ENCODE data around the gene GALNTL6. TPM values are rescaled to one million over a fixed set of nuclear protein-coding genes. Genes with fewer than 3 reads are reported as not detected.

Gene GALNTL6
- total RNA-seq, 1 experiment from 2014 or later, result not detected

- Histone ChIP-seq H3K79me1 (ENCODE audit: insufficient read depth, low read depth, low read length, poor library complexity, severe bottlenecking) (no peaks in the 10 kb centered on the region), H2AFZ (ENCODE audit: low read length) (no peak overlapping the region), H2BK20ac (ENCODE audit: low read depth, low read length, poor library complexity, severe bottlenecking) (no peak overlapping the region), H3K9me3 (ENCODE audit: control insufficient read depth, low read depth, low read length) (no peaks in the 10 kb centered on the region), H3K4ac (ENCODE audit: low read depth, low read length) (no peak overlapping the region), H3K18ac (ENCODE audit: insufficient read length, low read depth, low read length) (no peak overlapping the region), H3K4me2 (ENCODE audit: insufficient read depth, insufficient read length, low read length) (no peak overlapping the region), H3K4me1 (ENCODE audit: insufficient read depth, low read length) (no peaks in the 10 kb centered on the region), H3K14ac (ENCODE audit: insufficient read depth, low read length) (no peak overlapping the region), H2BK15ac (ENCODE audit: low read depth, low read length) (no peak overlapping the region), H2AK5ac (ENCODE audit: insufficient read length, low read length) (no peak overlapping the region), H4K91ac (ENCODE audit: insufficient read length, low read depth, low read length) (no peak overlapping the region), H2BK120ac (ENCODE audit: low read depth, low read length, poor library complexity, severe bottlenecking) (no peak overlapping the region), H3K23me2 (ENCODE audit: insufficient read length, low read depth, low read length, poor library complexity, severe bottlenecking) (no peaks in the 10 kb centered on the region), H3K56ac (ENCODE audit: insufficient read length, low read depth, low read length) (no peak overlapping the region), H3K27me3 (ENCODE audit: insufficient read depth, low read length) (no peaks in the 10 kb centered on the region), H4K5ac (ENCODE audit: insufficient read length, low read depth, low read length) (no peak overlapping the region), H3K27ac (ENCODE audit: insufficient read length, low read depth, low read length) (no peak overlapping the region), H3K23ac (ENCODE audit: insufficient read length, low read depth, low read length) (no peak overlapping the region), H2BK12ac (ENCODE audit: insufficient read length, low read depth, low read length) (no peak overlapping the region), H3K9ac (ENCODE audit: extremely low read depth, insufficient read length, low read length) (no peak overlapping the region), H2BK5ac (ENCODE audit: insufficient read length, low read length) (no peak overlapping the region), H3K79me2 (ENCODE audit: insufficient read depth, low read length) (no peaks in the 10 kb centered on the region), H4K20me1 (ENCODE audit: control insufficient read depth, insufficient read depth, insufficient read length) (no peaks in the 10 kb centered on the region), H3T11ph (ENCODE audit: low read length) (no peak overlapping the region), H4K8ac (replicated peaks; ENCODE audit: insufficient read length, low read depth, low read length) (no peak overlapping the region)
- Mint-ChIP-seq H3K27ac (no peak overlapping the region), H3K9me3 (peaks cover 2 to 4% of the 10 kb centered on the region in 2 experiments; a peak in 2 of 5 replicates), H3K4me1 (peaks cover 6% of the 10 kb centered on the region in 2 experiments; a peak in 3 of 4 replicates), H3K27me3 (ENCODE audit: low read depth) (no peaks in the 10 kb centered on the region; the same call in 1 of the 2 replicates), H3K4me3 (no peak overlapping the region), H3K36me3 (ENCODE audit: insufficient read depth in 1 of 3, low read depth in 3 of 3) (no peaks in the 10 kb centered on the region)
- DNase-seq, result no peak
- WGBS (ENCODE audit: extremely low coverage, insufficient read length, low lambda C conversion rate), result no CpG with 5 or more reads among the region's 15 CpGs
- TF ChIP-seq CTCF (conservative IDR thresholded peaks at IDR 0.05), result no peak
Observed at GRCh38 chr4:172726001-172726423, 912.8 kb downstream of the GALNTL6 start.
